ENCODE data around the gene OR2B2. TPM values are rescaled to one million over a fixed set of nuclear protein-coding genes. Genes with fewer than 3 reads are reported as not detected.

The OR2B2 gene
- total RNA-seq, 2 experiments from 2014 or later = not detected

- peaks cover 5% of the 10 kb centered on the region for H3K36me3 Mint-ChIP-seq (ENCODE audit: low read depth)
- intact Hi-C loops (cut with micrococcal nuclease) = loop anchor here (10.0 kb wide), 1 partner anchor 735 kb away; no protein-coding TSS in a partner anchor
- POLR2A ChIA-PET = interaction anchor here (0.6 to 6.1 kb wide), 23 partner anchors 8 to 1766 kb away, joined by 3 to 281 read pairs (median 7); partner anchors contain the start of gene ZSCAN26
- CTCF ChIA-PET = interaction anchor here (0.8 to 1.8 kb wide), 9 partner anchors 17 to 762 kb away, joined by 3 to 8 read pairs (median 3); a partner anchor contains a TSS
- H3K9me3 Mint-ChIP-seq = no peaks in the 10 kb centered on the region
- H3K4me3 Mint-ChIP-seq = no peak overlapping the region
- ATAC-seq (no peak), DNase-seq (no peak)
- TF ChIP-seq, protein P1, sequence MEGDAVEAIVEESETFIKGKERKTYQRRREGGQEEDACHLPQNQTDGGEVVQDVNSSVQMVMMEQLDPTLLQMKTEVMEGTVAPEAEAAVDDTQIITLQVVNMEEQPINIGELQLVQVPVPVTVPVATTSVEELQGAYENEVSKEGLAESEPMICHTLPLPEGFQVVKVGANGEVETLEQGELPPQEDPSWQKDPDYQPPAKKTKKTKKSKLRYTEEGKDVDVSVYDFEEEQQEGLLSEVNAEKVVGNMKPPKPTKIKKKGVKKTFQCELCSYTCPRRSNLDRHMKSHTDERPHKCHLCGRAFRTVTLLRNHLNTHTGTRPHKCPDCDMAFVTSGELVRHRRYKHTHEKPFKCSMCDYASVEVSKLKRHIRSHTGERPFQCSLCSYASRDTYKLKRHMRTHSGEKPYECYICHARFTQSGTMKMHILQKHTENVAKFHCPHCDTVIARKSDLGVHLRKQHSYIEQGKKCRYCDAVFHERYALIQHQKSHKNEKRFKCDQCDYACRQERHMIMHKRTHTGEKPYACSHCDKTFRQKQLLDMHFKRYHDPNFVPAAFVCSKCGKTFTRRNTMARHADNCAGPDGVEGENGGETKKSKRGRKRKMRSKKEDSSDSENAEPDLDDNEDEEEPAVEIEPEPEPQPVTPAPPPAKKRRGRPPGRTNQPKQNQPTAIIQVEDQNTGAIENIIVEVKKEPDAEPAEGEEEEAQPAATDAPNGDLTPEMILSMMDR (IDR thresholded peaks at IDR 0.05) = no peak
- peaks cover 21% of the 10 kb centered on the region for H3K4me1 Mint-ChIP-seq (ENCODE audit: low read depth)
- H3K27ac Mint-ChIP-seq = no peak overlapping the region
- no peaks in the 10 kb centered on the region for H3K27me3 Mint-ChIP-seq
These were observed 22.4 kb downstream of the OR2B2 start for GRCh38 chr6:27889628-27890444.

GRCh38 chr6:27889275-27889627 lies 22.9 kb downstream of the OR2B2 start:
- TF ChIP-seq, protein P1 (IDR thresholded peaks at IDR 0.05) = no peak
- Mint-ChIP-seq H3K4me3 (no peak overlapping the region), H3K9me3 (no peaks in the 10 kb centered on the region), H3K36me3 (ENCODE audit: low read depth) (peaks cover 5% of the 10 kb centered on the region), H3K27me3 (no peaks in the 10 kb centered on the region), H3K4me1 (ENCODE audit: low read depth) (peaks cover 21% of the 10 kb centered on the region), H3K27ac (no peak overlapping the region)
- CTCF ChIA-PET = interaction anchor here (1.4 to 1.6 kb wide), 2 partner anchors 17 to 74 kb away, joined by 3 to 7 read pairs; a partner anchor contains a TSS
- POLR2A ChIA-PET = interaction anchor here (1.1 to 6.1 kb wide), 11 partner anchors 9 to 378 kb away, joined by 3 to 281 read pairs (median 15); partner anchors contain the start of gene ZSCAN26
- DNase-seq (no peak), ATAC-seq (no peak)
- intact Hi-C loops (cut with micrococcal nuclease) = no loop called here

- TF ChIP-seq, protein P1 (IDR thresholded peaks at IDR 0.05) = no peak
- CTCF ChIA-PET = interaction anchor here (0.8 to 1.6 kb wide), 2 partner anchors 15 to 16 kb away, joined by 3 to 7 read pairs; a partner anchor contains a TSS
- DNase-seq = no peak
- ATAC-seq = no peak
- H3K4me1 Mint-ChIP-seq (ENCODE audit: low read depth) = peaks cover 21% of the 10 kb centered on the region
- H3K9me3 Mint-ChIP-seq = no peaks in the 10 kb centered on the region
- no peak overlapping the region for H3K27ac Mint-ChIP-seq
- H3K4me3 Mint-ChIP-seq = no peak overlapping the region
- peaks cover 3% of the 10 kb centered on the region for H3K36me3 Mint-ChIP-seq (ENCODE audit: low read depth)
- POLR2A ChIA-PET = interaction anchor here (0.6 to 6.1 kb wide), 9 partner anchors 8 to 745 kb away, joined by 3 to 281 read pairs (median 11); a partner anchor contains a TSS
- no peaks in the 10 kb centered on the region for H3K27me3 Mint-ChIP-seq
- intact Hi-C loops (cut with micrococcal nuclease) = no loop called here
These were observed 23.6 kb downstream of the OR2B2 start for GRCh38 chr6:27888566-27888965.

GRCh38 chr6:27886073-27886472 lies 26.1 kb downstream of the OR2B2 start:
- POLR2A ChIA-PET = interaction anchor here (0.7 to 6.1 kb wide), 2 partner anchors 16 to 221 kb away, joined by 4 to 281 read pairs; a partner anchor contains a TSS
- no peak overlapping the region for H3K27ac Mint-ChIP-seq
- no peak overlapping the region for H3K4me3 Mint-ChIP-seq

More at GRCh38 chr6:27886073-27886472, 26.1 kb downstream of the OR2B2 start:
- ATAC-seq (no peak), DNase-seq (no peak)
- Mint-ChIP-seq H3K4me1 (ENCODE audit: low read depth) (peaks cover 13% of the 10 kb centered on the region), H3K36me3 (ENCODE audit: low read depth) (no peaks in the 10 kb centered on the region), H3K27me3 (no peaks in the 10 kb centered on the region), H3K9me3 (no peaks in the 10 kb centered on the region)
- CTCF ChIA-PET = no interaction called here
- intact Hi-C loops (cut with micrococcal nuclease) = no loop called here
- TF ChIP-seq, protein P1 (IDR thresholded peaks at IDR 0.05) = no peak

All from activated CD8-positive, alpha-beta T cell treated with anti-CD3 and anti-CD28 coated beads for 36 hours (primary cell).